Activated effector memory CD4-positive, alpha-beta T cell treated with anti-CD3 and anti-CD28 coated beads, Interleukin-2, amount 50 U/mL, for 16 hours (primary cell): ENCODE measurements around the gene ARID3A.
A peak's percentile ranks its signal among the peaks of the same experiment; 100 is the strongest.

ENCODE experiments used
- DNase-seq: peaks from one replicate; pipeline ENCODE4 v3.0.0-alpha.2; 2020

The ARID3A gene

GRCh38 chr19:912181-913079, 13.4 kb upstream of the ARID3A start:
- peak; percentile 78 for DNase-seq

GRCh38 chr19:913080-913748, 12.6 kb upstream of the ARID3A start, which contains the start of gene R3HDM4:
Gene R3HDM4 (minus strand): TSS chr19:913219. CDS start chr19:913157, 62 bp downstream.
- peak; percentile 95 for DNase-seq

- DNase-seq = peak; percentile 72
Observed at GRCh38 chr19:916645-917322, 9.1 kb upstream of the ARID3A start.

GRCh38 chr19:917323-918151, 8.3 kb upstream of the ARID3A start, which contains the start of gene KISS1R:
Gene KISS1R (plus strand): TSS chr19:917333. CDS start chr19:917503, 170 bp downstream.
- DNase-seq = peak; percentile 79

- no peak for DNase-seq
Observed at GRCh38 chr19:918152-918437, 7.7 kb upstream of the ARID3A start.

- DNase-seq = peak; percentile 75
Observed at GRCh38 chr19:918481-919198, 7.2 kb upstream of the ARID3A start.

GRCh38 chr19:919199-920050, 6.4 kb upstream of the ARID3A start:
- peak; percentile 78 for DNase-seq

- DNase-seq = peak; percentile 89
Observed at GRCh38 chr19:920051-920864, 5.6 kb upstream of the ARID3A start.

- peak; percentile 70 for DNase-seq
Observed at GRCh38 chr19:924553-925086, 1.2 kb upstream of the ARID3A start.

- DNase-seq = no peak
Observed at GRCh38 chr19:925087-925525, 729 bp upstream of the ARID3A start.

GRCh38 chr19:926323-926588, 421 bp downstream of the ARID3A start:
- no peak for DNase-seq

GRCh38 chr19:926589-927350, 935 bp downstream of the ARID3A start:
- DNase-seq = peak; percentile 79

- DNase-seq = no peak
Observed at GRCh38 chr19:927351-927779, 1.5 kb downstream of the ARID3A start.

- no peak for DNase-seq
Observed at GRCh38 chr19:927780-928401, 2.1 kb downstream of the ARID3A start.

- DNase-seq = no peak
Observed at GRCh38 chr19:928471-929202, 2.8 kb downstream of the ARID3A start.

GRCh38 chr19:929203-929890, 3.5 kb downstream of the ARID3A start:
- no peak for DNase-seq

GRCh38 chr19:929891-930258, 4.0 kb downstream of the ARID3A start:
- no peak for DNase-seq
